HG02840 (cell line): ENCODE data around the gene EPS8L1.

Source experiments
- ATAC-seq: cut with Tn5 transposase; IDR thresholded peaks from one replicate; pipeline ENCODE4 v1.9.1; 2021; ENCODE audit warnings: mild to moderate bottlenecking, moderate library complexity, moderate number of reproducible peaks; ENCODE audit not compliant: unreplicated experiment, low FRiP score

The EPS8L1 gene

DNA sequence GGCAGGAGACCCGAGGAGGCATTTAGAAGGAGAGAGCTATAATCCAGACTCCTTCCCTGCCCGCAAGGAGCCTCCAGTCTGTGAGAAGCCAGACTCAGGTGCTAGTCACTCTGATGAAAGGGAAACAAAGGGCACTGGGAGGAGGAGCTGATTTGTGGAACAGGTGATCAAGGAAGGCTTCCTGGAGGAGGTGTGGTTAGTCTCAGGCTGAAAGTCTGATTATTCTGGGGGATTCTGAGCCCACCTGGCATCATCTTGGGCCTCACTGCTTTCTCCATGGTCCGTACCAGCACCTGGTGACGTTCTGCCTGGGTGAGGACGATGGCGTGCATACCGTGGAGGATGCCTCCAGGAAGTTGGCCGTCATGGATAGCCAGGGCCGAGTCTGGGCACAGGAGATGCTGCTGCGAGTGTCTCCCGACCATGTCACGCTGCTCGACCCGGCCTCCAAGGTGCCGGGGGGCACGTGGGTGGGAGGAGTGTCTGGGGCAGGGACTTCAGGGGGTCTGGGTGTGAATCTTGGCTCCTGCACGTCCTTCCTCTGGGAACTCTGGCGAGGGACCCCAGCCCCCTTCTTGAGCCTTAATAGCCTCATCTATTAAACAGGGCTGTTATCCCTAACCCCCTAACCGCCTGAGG lies 3.9 kb downstream of the EPS8L1 start:
- no peak for ATAC-seq

DNA sequence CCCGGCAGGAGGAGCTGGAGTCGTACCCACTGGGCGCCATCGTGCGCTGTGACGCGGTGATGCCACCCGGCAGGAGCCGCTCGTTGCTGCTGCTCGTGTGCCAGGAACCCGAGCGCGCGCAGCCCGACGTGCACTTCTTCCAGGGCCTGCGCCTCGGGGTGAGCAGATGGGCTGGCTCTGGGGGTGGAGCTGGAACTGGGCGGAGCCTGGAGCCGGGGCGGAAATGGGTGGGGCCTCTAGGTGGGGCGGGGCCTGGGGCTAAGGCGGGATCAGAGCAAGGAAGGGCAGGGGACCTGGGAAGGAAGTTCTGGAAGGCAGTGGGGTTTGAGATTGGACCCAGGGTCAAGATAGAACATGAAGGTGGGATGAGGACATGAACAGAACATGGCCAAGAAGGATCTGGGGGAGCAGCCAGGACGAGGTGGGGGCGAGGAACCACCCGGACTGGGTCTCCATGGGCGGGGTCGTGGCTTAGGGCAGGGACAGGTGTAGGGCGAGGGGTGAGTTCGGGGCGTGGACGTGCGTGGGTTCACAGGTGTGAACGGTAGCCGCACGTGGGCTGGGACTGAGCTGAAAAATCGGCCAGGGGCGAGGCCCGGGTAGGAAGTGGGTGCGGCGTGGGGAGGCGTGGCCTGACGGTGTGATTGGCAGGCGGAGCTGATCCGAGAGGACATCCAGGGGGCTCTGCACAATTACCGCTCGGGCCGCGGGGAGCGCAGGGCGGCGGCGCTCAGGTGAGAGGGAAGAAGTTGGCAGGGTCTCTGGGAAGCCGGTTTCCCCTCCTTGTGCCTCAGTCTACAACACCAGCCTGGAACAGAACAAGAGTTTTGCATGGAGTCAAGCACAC lies 4.7 kb downstream of the EPS8L1 start:
- ATAC-seq = no peak

DNA sequence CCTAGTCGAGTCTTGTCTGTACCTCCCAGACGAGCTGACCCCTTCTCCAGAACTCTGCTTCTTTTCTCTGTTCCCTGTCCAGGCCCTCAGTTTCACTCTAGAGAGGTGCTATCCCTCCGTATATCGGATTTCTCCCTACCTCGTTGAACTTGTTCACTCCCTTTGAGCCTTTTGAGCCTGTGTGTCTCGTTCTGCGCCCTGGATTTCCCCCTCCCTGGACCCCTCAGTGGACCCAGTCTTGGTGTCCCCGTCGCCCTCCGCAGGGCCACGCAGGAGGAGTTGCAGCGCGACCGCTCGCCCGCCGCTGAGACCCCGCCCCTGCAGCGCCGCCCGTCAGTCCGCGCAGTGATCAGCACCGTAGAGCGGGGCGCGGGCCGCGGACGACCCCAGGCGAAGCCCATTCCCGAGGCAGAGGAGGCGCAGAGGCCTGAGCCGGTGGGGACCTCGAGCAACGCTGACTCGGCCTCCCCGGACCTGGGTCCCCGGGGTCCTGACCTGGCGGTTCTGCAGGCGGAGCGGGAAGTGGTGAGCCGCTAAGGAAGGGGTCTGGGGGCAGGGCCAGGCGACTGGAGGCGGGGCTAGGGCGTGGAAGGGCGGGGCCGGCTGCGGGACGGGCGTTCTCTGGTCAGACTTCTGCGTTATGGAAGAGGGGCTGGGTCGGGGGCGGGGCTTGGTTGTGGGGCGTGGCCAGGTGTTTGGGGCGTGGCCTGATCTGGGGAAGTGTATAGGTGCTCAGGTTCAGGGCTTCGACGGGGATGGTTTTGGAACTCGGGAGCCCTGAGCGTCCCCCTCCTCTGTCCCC lies 5.5 kb downstream of the EPS8L1 start:
- ATAC-seq = peak; percentile 54

DNA sequence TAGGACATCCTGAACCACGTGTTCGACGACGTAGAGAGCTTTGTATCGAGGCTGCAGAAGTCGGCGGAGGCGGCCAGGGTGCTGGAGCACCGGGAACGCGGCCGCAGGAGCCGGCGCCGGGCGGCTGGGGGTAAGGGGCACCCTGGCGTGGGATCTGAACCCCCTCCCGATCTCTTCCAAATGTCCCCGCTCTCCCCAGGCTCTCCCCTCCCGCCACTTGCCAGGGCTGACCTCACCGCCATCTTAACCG lies 6.0 kb downstream of the EPS8L1 start:
- ATAC-seq = no peak

DNA sequence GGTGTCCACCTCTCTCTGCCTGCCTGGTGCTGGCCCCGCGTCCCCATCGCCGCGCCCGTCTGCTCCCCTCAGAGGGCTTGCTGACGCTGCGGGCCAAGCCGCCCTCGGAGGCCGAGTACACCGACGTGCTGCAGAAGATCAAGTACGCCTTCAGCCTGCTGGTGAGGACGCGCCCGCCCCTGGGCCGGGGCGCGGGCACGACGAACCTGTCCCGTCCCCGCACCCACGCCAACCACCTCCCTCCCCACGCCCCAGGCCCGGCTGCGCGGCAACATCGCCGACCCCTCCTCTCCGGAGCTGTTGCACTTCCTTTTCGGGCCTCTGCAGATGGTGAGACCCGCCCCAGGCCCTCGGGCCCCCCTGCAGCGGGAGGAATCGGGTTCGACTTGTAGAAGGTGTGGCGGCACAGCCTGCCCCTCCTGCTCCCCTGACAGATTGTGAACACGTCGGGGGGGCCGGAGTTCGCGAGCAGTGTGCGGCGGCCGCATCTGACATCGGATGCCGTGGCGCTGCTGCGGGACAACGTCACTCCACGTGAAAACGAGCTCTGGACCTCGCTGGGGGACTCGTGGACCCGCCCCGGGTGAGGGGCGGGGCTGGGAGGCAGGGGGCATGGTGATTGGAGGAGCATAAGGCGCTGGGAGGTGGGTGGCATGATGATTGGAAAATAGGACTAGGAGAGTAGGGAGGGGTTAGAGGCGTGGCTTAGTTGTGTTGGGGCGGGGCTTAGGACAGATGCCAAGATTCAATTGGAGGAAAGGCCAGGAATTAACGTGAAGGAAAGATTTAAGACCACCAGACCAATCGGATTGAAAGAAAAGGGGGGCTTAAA lies 6.6 kb downstream of the EPS8L1 start:
- no peak for ATAC-seq

DNA sequence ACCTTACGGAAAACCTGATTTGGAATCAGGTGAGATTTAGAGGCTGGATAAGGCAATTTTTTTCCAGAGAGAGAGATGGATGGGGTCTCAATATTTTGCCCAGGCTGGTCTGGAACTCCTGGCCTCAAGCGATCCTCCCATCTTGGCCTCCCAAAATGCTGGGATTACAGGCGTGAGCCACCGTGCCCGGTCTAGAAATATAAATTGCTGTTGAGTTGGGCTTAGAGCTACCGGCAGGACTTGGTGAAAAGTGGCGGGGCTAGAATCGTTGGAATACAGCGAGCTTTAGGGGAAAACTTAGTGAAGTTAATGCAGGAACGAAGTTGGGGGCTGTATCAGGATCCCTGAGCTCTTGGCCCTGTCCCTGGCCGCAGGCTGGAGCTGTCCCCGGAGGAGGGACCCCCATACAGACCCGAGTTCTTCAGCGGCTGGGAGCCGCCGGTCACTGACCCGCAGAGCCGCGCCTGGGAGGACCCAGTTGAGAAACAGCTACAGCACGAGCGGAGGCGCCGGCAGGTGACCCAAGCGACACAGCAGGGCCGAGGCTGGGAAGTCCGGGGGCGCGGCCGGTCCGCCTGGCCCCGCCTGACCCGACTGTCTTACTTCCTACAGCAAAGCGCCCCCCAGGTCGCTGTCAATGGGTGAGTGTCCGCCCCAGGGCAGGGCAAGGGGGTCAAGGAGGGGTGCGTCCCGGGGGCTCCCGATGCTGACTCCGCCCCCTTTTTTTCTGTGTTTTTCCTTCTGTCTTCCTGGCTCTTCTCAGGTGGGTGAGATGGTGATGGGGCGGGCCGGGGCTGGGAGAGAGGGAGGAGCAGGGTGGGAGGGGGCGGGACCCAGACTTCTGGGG lies 7.6 kb downstream of the EPS8L1 start:
- ATAC-seq = no peak

DNA sequence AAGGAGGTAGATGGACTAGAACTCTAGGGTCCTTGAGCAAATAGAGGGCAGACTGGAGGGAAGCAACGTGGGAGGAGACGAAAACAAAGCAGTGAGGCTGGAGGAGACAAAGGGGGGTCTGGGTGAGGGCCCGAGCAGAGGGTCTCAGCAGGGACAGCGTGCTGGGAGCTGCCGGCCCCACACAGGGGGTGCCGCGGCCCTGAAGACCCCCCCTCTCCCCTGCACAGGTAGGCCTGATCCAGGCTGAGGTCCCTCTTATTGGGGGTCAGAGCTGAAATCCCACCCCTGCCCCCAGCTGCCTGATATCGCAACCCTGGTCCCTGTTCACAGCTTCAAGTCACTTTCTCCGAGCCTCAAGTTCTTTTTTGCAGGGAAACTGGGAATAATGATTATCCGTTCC lies 8.7 kb downstream of the EPS8L1 start:
- ATAC-seq = no peak

DNA sequence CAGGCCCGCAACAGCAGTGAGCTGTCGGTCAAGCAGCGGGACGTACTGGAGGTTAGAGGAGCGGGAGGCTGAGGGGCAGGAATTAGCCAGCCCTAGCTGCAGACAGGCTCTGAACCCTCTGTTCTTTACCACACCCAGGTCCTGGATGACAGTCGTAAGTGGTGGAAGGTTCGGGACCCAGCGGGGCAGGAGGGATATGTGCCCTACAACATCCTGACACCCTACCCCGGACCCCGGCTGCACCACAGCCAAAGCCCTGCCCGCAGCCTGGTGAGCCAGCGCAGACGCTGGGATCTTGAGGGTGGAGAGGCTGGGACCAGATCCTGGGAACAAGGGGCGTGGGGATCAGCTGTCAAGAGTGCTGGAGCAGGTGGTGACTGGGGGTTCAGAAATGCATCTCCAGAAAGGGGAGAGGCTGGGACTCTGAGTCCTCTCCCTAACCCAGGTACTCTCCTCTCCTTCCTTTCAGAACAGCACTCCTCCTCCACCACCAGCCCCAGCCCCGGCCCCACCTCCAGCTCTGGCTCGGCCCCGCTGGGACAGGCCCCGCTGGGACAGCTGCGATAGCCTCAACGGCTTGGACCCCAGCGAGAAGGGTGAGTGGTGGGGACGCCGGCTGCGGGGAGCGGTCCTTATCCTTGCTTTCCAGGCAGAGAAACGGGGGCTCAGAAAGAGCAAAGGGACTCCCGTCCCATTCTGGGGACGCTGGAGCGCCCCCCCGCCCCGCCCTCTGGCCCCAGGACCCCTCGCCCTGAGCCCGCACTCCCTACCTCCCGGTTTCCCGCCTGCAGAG lies 10.4 kb downstream of the EPS8L1 start:
- ATAC-seq = no peak

DNA sequence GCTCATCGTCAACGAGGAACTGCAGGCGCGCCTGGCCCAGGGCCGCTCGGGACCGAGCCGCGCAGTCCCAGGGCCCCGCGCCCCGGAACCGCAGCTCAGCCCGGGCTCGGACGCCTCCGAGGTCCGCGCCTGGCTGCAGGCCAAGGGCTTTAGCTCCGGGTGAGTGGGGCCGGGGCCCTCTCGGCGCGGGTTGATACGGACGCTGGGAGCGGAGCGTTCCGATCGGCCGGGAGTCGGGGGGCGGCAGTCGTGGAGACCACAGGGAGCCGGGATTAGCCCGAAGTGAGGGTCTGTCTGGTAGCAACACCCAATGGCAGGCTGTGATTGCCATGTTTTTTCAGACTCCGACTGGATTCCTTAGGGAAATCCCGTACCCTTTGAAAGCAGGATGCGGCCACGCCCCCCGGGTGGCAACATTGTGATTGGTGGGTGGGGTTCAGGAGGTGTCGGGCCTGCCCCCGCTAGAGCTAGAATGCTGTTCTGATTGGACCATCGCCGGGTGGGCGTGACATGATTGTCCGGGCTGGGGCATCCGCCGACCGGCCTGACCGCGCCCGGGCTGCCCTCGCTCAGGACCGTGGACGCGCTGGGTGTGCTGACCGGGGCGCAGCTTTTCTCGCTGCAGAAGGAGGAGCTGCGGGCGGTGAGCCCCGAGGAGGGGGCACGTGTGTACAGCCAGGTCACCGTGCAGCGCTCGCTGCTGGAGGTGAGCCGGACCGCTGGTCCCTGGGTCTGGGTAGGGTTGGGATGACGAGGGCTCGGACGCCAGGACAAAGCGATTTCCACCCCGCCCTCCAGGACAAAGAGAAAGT lies 11.3 kb downstream of the EPS8L1 start:
- no peak for ATAC-seq

DNA sequence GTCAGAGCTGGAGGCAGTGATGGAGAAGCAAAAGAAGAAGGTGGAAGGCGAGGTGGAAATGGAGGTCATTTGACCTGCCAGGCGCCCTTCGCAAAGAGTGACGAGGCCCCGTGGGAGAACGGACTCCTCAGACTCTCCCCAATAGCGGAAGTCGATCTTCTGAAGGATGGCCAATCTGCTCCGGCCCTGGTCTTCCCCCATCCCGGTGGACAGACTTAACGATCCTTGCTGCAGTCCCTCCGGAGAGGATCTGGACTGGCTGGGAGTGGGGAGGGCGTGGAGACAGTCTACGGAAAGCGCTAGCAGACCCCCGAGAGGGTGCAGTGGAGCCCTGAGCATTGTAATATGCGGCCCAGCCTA lies 11.9 kb downstream of the EPS8L1 start:
- no peak for ATAC-seq

DNA sequence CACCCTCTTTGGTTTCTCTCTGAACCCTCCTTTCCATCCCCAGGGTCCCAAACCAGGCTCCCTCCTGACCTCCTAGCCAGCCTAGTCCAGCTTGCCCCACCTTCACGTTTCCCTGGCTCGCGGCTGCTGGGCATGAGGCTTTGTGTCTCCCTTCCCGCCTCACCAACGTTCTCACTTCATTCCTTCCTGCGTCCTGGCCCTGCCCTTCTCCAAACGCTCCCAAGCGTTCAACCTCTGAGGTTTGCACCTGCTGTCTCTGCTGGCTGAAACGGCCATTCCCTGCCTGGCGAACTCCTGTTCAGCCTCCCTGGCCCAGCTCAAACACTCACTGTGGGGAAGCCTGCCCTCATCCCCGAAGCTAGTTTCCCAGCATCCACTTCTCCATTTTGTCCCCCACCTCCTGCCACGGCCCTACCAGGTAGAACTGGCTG lies 12.4 kb downstream of the EPS8L1 start:
- ATAC-seq = no peak

DNA sequence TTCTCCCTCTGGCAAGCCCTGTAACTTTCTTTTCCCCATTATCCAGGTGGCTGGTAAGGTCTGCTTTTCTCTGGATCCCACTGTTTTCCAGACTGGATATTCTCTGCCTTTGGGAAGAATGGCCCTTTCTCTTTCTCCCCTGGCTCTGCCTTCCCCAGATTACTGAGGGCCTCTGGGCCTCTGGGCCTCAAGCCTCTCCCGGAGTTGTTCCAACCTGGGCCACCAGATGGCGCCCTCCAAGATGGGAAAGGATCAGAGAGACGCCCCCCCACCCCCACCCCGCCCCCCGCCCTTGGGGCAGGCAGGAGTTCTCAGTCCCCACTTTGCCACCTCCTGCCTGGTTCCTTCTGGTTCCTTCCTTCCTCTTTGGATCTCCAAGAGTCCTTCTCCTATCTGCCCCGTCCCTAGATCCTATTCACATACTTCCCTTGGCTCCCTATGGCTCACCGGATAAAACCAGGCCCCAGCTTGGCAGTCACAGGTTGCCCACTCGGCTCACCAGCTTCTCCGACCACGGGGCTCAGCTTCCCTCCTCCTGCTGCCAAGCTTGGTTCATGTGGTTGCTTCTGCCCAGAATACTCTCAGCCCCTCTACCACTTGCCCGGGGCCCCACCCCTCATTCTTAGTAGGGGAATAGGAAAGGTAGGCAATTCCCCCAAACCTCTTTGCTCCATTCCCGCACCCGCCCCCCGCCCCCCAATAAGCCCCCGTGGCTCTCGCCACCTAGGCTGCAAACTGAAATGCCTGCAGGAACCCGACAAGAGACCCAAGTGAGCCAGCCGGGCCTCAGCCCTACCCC lies 13.1 kb downstream of the EPS8L1 start:
- no peak for ATAC-seq

DNA sequence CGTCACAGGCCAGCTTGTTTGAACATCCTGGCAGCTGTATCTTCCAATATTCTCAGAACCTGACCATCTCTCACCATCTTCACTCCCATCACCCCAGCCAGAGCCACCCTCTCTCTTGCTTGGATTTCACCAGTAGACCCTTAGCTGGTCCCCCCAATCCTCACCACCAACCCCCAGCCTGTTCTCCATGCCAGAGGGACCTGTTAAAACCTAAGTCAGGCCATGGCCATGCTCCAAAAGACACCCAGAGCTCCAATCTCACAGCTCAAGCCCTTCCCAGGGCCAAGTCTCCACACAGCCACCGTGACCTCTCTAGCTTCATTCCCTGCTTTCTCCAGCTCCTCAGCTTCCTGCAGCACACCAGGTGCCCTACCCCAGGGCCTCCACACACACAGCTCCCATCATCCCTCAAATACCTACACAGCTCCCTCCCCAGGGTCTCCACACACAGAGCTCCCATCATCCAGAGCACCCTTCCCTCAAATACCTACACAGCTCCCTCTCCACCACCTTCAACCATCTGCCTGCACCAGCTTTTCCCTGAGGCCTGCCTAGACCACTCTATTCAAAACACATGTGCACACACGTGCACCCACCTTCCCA lies 13.8 kb downstream of the EPS8L1 start:
- no peak for ATAC-seq

DNA sequence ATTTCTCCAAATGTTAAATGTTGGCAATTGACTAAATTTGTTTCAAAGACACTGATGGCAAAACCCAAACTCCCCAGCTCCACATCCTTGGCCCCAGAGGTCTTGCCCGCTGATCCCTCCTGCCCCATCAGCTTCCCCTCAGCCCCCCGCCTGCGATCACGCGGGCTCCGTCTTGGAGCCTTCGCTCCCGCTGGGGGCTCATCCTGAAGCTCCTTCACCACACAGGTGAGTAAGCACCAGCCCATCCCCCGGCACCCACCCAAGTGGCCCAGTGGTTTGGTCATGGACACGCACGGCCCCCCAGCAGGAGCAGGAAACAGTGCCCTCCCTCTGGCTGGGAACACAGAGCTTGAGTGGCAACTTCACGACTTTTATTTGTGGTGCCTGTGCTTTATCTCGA lies 14.9 kb downstream of the EPS8L1 start:
- no peak for ATAC-seq

DNA sequence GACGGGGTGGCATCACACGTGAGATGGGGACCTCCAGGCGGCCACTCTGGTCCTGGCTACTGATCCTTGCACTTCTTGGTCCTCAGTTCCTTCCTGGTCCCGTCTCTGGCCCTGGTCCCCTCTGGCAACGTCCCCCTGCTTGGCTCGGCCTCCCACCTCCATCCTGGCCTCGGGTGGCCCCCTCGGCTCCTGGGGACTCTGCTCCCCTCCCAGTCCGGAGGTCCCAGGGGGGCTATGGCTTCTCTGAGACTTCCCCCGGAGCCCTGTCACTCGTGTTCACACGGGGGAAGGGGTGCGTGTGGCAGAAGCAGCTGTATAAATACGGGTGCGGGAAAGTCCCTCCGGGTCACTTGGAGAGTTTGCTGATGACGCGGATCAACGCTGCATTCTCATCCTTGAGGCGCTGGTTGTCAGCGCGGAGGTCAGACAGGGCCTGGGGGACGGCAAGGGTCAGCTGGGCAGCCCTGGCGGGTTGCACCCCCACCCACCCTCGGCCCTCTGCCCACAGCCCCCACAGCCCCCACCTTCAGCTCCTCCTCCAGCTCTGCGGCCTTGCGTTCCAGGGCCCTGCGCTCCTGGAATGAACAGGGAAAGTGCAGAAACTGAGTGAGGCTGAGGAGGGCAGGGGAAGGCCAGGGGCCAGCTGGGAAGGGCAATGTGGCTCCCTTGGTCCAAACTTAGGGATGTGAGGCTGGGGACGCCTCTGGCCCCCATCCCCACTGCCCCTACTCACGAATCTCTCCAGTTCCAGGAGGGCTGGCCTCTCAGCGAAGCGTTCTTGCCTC lies 15.6 kb downstream of the EPS8L1 start:
- ATAC-seq = no peak

DNA sequence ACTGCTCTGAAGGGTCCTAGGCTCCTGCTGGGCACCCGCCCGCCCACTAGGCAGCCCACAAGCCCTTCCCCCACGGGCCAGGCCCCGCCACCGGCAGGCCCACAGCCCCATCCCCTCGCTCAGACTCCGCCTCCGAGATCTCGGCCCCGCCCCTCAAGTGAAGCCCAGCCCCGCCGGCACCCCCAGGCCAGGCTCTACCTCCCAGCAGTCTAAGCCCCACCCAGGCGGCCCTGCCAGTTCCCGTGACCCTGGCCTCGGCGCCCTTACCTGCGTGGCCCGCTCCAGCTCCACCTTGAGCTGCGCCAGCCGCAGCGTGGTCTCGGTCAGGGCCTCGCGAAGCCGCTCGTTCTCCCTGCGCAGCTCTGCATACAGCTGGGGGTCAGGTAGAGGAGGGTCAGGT lies 16.3 kb downstream of the EPS8L1 start:
- no peak for ATAC-seq
